GM21723 (cell line): ENCODE data around the gene ZSCAN30.
"Not testable (repeated sequence)": the region's sequence is repeated elsewhere in the genome, so short reads cannot be mapped to it uniquely, and the experiment has no call there.

ENCODE experiments used
- ATAC-seq: cut with Tn5 transposase; IDR thresholded peaks from one replicate; pipeline ENCODE4 v1.9.1; 2021; ENCODE audit warnings: mild to moderate bottlenecking, moderate library complexity; ENCODE audit not compliant: unreplicated experiment

The ZSCAN30 gene

DNA sequence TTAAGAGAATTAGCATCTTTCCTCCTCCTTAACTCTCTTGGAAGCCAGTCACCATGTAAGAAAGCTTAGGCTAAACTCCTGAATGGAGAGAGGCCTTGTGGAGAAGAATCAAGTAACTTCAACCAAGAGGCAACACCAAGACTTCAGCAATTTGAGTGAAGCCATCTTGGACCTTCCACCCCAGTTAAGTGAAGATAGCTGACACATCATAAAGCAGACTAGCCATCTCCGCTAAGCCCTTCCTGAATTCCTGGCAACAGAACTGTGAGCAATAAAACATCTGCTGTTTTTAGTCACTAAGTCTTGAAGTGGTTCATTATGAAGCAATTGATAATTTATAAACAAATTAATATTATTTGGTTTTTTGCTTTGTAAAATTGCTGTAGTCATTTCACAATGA, 50.7 kb downstream of the ZSCAN30 start:
- ATAC-seq = no peak

DNA sequence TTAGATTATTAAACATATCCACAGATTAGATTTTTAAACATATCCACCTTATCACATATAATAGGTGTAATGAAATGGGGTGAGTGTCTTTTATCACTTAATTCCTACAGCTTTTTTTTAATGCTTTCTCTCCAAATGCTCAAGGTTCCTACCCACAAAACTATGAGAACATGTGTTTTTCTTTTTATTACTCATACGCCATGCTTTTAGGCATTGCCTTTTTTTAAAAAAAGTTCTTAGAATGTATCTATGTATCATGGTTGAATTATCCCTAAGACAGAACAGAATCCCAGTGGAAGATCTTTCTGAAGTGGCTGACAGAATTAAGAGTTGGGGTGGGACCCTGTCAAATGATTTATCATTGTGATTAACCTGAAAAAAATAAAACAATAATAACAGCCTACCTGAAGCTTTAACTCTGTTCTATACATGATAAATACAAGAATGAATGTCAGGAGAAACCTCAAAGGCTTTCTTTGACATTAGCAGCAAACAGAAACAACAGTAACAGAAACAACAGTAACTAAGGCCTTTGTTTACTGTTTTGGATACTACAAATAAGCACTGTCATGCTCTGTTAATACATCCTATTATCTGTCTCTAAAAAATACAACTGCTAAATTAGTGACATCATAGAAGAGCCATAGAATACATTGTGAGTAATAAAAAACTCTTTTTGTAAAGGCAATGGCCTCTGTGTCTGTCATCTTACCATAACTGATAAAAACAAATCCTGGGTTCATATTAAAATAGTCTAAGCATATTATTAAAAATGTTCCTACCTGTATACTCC, 53.3 kb downstream of the ZSCAN30 start:
- no peak for ATAC-seq

DNA sequence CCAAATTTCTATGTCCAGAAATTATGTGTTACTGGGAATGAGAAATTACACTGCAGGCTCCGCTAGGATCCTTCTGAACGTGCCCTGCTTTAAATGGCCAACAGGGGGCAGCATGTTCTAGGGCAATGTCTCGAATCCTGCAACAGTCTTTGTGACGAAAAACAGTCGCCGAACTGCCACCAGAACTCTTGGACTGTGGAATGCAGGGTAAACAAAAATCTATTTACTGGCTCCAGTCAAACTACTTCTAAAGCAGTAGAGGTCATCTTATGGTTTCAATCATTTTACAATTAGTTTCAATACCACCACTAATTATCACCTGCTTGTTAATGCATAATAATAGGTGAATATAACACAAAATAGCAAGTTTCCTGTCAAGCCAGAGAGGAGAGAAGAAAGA, 59.0 kb downstream of the ZSCAN30 start:
- peak; percentile 90 for ATAC-seq

DNA sequence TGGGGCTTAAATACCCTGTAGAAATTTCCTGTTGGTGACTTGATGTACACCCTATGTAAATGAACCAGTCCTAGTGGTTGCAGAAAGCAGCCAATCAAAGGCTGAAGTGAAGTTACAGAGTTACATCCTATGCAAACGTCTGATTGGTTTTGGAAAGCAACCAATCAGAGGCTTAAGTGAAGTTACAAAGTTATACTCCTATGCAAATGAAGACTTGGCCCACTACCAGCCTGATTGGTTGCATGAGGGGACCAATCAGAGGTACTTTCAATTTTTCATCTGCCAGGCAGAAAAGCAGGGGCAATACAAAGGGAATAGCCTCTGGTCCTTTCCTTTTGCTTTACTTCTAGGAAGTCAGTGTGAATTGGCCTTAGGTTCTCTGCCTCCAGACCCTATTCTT, 62.8 kb downstream of the ZSCAN30 start:
- no peak for ATAC-seq

DNA sequence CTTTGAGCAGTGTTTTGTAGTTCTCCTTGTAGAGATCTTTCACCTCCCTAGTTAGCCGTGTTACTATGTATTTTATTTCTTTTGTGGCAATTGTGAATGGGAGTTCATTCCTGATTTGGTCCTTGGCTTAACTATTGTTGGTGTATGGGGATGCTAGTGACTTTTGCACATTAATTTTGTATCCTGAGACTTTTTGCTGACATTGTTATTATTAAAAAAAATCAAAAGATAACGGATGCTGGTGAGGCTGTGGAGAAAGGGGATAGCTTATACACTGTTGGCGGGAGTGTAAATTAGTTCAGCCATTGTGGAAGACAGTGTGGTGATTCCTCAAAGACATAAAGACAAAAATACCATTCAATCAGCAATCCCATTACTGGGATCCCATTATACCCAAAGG, 66.2 kb downstream of the ZSCAN30 start:
- no peak for ATAC-seq

DNA sequence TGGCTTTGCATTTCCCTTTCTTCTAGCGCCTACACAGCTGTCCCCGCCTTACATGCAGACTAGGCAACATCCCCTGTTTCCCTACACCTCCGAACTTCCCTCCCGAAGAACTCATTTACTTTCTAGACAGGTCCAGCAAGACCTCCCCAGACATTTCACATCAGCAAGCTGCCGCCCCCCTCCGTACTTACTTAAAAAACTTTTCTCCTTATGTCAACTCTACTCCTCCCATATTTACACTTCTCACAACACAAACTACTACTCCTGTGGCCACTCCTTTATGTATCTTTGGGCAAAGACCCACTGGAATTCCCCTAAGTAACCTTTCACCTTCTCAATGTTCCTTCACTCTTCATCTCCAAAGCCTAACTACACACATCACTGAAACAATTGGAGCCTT, 69.6 kb downstream of the ZSCAN30 start:
- ATAC-seq = no peak

DNA sequence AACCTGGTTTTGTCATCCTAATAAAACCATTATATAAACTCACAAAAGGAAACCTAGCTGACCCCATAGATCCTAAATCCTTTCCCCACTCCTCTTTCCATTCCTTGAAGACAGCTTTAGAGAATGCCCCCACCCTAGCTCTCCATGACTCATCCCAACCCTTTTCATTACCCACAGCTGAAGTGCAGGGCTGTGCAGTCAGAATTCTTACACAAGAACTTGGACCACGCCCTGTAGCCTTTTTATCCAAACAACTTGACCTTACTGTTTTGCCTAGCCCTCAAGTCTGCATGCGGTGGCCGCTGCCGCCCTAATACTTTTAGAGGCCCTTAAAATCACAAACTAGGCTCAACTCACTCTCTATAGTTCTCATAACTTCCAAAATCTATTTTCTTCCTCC, 70.7 kb downstream of the ZSCAN30 start:
- not testable (repeated sequence) for ATAC-seq

DNA sequence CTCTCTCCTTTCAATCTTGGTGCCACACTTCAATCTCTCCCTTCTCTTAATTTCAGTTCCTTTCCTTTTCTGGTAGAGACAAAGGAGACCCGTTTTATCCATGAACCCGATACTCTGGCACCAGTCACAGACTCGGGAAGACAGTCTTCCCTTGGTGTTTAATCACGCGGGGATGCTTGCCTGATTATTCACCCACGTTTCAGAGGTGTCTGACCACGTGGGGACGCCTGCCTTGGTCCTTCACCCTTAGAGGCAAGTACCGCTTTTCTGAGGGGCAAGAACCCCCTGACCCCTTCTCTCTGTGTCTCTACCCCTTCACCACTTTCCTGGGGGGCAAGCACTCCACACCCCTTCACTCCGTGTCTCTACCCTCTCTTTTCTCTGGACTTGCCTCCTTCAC, 73.4 kb downstream of the ZSCAN30 start:
- ATAC-seq = not testable (repeated sequence)

DNA sequence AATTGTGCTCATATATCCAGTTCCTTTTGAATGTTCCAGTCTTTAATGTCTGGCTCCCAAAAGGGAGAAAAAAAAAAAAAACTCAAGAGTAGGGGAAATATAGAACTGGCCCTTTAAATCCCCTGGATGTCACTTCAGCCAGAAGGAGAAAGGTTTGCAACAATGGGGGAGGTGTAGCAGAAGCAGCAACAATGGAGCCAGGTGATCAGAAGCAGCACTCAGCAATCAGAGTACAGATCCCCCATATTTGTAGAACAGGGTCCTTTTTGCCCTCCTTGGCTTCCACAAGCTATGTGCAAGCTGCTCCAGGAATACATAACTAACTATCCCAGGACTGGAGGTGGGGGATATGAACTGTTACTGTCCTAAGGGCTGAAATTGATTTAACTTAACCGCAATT, 75.0 kb downstream of the ZSCAN30 start:
- no peak for ATAC-seq

DNA sequence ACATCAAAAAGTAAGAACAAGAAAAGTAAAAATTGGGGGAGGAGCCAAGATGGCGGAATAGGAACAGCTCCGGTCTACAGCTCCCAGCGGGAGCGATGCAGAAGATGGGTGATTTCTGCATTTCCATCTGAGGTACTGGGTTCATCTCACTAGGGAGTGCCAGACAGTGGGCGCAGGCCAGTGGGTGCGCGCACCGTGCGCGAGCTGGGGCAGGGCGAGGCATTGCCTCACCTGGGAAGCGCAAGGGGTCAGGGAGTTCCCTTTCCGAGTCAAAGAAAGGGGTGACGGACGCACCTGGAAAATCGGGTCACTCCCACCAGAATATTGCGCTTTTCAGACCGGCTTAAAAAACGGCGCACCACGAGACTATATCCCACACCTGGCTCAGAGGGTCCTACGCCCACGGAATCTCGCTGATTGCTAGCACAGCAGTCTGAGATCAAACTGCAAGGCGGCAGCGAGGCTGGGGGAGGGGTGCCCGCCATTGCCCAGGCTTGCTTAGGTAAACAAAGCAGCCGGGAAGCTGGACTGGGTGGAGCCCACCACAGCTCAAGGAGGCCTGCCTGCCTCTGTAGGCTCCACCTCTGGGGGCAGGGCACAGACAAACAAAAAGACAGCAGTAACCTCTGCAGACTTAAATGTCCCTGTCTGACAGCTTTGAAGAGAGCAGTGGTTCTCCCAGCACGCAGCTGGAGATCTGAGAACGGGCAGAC, 84.1 kb downstream of the ZSCAN30 start:
- ATAC-seq = not testable (repeated sequence)

DNA sequence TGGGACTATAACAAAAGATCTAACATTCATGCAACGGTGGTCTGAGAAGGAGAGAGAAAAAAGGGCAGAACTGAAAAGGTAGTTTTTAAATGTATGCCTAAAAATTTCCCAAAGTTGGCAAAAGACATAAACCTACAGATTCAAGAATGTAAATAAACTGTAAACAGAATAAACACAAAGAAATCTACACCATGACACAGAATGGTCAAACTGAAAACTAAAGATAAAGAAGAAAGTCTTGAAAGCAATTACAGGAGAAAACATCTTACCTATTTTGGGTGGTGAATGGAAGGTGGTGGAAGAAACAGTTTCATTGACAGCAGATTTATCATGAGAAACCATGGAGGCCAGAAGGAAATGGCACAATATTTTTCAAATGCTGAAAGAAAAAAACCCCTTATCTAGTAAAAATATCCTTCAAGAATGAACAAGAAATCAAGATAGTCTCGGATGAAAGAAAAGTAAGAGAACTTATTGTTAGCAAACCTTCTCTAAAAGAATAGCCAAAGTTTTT, 84.8 kb downstream of the ZSCAN30 start:
- no peak for ATAC-seq

DNA sequence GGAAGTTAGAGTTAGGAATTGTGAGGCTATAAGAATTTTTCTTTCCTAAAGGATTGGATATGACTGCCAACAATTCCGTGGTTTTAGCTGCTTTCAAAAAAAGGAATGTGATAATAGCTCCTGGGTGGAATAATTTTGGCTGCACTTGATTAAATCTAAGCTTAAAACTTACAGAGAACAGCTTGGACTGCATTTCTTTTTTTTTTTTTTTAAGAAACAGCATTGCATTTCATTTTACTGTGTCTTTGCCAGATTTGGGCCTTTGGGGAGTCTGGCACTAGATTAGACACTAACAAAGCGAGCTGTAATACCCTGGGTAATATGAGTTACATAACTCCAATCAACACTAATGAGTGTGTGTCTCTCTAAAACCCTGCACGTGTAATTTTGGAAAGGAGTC, 87.0 kb downstream of the ZSCAN30 start:
- no peak for ATAC-seq

DNA sequence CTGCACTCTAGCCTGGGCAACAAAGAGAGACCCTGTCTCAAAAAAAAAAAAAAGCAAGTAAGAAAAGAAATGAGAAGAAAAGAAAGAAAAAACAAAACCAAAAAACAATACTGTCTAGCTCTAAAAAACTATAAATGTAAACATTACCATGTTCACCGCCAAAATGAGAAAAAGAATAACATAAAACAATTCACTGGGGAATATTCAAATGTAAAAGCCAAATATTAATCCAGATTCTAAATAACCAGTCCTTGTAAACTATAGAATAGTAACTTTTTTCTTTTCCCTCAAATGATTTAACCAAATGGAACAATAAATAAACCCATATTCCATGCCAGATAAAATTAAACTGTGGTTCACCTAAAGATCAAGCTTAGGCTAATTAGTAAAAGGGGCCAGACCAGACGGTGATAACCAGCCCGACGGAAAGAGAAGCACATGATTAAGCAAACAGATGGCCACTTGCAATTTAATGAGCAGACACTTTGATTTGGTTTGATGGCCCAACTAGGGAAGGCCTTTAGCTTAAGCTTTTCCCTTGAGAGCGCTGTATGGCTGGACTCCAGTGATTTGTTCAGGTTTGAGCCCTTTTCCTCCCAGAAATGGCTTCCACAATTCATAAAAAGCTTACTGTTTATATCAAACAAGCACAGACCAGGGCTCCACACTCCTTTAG, 88.6 kb downstream of the ZSCAN30 start:
- no peak for ATAC-seq
